ENCODE results near the gene ECI1.

The ECI1 gene

GRCh38 chr16:2232094-2232990, 19.0 kb downstream of the ECI1 start:
- DNase-seq: no peak

GRCh38 chr16:2231016-2231931, 20.1 kb downstream of the ECI1 start:
- no peak for DNase-seq

- no peak for DNase-seq
Measured at GRCh38 chr16:2230376-2230775, 21.0 kb downstream of the ECI1 start.

GRCh38 chr16:2229632-2230250, 21.6 kb downstream of the ECI1 start:
- DNase-seq: no peak

- DNase-seq: no peak
Measured at GRCh38 chr16:2229091-2229490, 22.3 kb downstream of the ECI1 start.

- no peak for DNase-seq
Measured at GRCh38 chr16:2228161-2228824, 23.1 kb downstream of the ECI1 start.

- no peak for DNase-seq
Measured at GRCh38 chr16:2226918-2227317, 24.5 kb downstream of the ECI1 start.

GRCh38 chr16:2226245-2226793, 25.1 kb downstream of the ECI1 start:
- no peak for DNase-seq

- DNase-seq: peak; percentile 13
Measured at GRCh38 chr16:2223942-2224486, 27.4 kb downstream of the ECI1 start.

GRCh38 chr16:2223221-2223941, 28.0 kb downstream of the ECI1 start, which contains the start of gene E4F1:
TSS of gene E4F1 (plus strand) at chr16:2223591. CDS start at chr16:2223614, 23 bp downstream.
- DNase-seq: peak; percentile 100

- DNase-seq: no peak
Measured at GRCh38 chr16:2216330-2216729, 35.1 kb downstream of the ECI1 start.

- no peak for DNase-seq
Measured at GRCh38 chr16:2214719-2214968, 36.7 kb downstream of the ECI1 start, which contains the start of gene PGP. TSS of gene PGP (minus strand) at chr16:2214840. CDS start at chr16:2214777, 63 bp downstream.

GRCh38 chr16:2213817-2214718, 37.3 kb downstream of the ECI1 start:
- no peak for DNase-seq

GRCh38 chr16:2212362-2213324, 38.7 kb downstream of the ECI1 start:
- DNase-seq: no peak

GRCh38 chr16:2211923-2212347, 39.5 kb downstream of the ECI1 start:
- DNase-seq: no peak

GRCh38 chr16:2210386-2211365, 40.7 kb downstream of the ECI1 start, which contains the start of gene BRICD5:
TSS of gene BRICD5 (minus strand) at chr16:2210863. CDS start at chr16:2210833, 30 bp downstream.
- DNase-seq: no peak

- no peak for DNase-seq
Measured at GRCh38 chr16:2210009-2210332, 41.4 kb downstream of the ECI1 start.
